GM21423 (cell line): ENCODE data around the gene RHOA.
"Not testable (repeated sequence)": the region's sequence is repeated elsewhere in the genome, so short reads cannot be mapped to it uniquely, and the experiment has no call there.

Experiments
- ATAC-seq: cut with Tn5 transposase; IDR thresholded peaks from one replicate; pipeline ENCODE4 v1.9.1; 2021; ENCODE audit warnings: mild to moderate bottlenecking, moderate library complexity; ENCODE audit not compliant: unreplicated experiment

RHOA gene

DNA sequence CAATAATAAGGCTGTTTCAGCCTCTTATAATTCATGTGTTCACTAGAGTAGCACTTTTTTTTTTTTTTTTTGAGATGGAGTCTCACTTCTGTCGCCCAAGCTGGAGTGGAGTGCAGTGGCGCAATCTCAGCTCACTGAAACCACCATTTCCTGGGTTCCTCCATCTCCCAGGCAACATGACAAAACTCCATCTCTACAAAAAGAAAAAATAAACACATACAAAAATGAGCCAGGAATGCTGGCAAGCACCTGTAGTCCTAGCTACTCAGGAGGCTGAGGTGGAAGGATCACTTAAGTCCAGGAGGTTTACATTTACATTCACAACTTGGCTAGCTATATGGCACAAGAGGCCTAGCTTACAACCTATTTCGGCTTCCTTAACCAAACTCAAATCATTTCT is 78.7 kb downstream of the RHOA start:
- no peak for ATAC-seq

DNA sequence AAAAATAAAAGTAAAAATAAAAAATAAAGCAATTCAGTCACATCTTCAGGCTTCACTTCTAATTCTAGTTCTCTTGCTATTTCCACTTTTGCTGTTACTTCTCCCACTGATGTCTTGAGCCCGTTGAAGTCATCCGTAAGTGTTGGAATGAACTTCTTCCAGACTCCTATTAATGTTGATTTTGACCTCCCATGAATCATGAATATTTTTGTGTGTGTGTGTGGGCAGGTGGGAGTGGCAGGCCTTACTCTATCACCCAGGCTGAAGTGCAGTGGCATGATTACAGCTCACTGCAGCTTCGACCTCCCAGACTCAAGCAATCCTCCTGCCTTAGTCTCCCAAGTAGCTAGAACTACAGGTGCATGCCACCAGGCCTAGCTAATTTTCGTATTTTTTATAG is 82.6 kb downstream of the RHOA start:
- no peak for ATAC-seq

DNA sequence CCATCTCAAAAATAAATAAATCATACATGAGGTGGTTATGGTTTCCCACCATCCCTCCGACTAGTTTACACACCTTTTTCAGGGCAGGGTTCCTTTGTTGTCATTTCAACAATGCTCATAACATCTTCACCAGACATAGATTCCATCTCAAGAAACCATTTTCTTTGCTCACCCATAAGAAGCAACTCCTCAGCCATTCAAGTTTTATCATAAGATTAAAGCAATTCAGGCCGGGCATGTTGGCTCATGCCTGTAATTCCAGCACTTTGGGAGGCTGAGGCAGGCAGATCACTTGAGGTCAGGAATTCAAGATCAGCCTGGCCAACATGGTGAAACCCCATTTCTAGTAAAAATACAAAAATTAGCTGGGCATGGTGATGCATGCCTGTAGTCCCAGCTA is 83.4 kb downstream of the RHOA start:
- not testable (repeated sequence) for ATAC-seq

DNA sequence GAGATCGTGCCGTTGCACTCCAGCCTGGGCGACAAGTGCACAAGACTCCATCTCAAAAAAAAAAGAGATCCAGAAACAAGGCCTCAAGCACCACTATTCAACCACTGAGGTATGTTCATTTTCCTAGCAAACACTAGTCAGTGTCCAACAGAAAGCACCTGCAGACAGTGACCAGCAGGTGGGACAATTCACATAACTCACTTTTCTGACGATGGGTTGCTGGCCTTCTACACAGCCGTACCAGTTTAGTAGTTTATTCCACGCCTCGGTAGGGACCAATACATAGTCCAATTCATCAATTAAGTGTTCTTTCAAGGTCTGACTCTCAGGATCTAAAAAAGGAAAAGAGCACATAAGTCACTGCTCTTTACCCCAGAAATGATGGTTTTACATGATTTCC is 84.3 kb downstream of the RHOA start:
- ATAC-seq = no peak

DNA sequence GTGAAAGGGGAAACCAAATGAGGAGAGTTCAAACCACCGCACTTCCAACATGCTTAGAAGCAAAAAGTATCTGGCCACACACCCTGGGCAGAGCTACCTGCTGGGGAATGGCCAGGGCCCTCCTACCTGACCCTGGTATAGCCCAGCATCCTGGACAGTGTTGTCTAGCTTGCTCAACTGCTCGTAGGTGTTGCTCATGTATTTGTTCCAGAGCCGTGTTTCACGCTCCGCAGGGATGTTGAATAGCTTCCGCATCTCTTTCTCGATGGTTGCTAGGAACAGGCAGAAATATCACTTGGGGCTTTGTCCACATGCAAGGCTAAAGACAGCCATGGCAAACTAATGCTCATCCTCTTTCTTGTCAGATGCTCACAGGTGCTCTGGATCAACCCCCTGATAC is 87.0 kb downstream of the RHOA start:
- ATAC-seq = no peak

DNA sequence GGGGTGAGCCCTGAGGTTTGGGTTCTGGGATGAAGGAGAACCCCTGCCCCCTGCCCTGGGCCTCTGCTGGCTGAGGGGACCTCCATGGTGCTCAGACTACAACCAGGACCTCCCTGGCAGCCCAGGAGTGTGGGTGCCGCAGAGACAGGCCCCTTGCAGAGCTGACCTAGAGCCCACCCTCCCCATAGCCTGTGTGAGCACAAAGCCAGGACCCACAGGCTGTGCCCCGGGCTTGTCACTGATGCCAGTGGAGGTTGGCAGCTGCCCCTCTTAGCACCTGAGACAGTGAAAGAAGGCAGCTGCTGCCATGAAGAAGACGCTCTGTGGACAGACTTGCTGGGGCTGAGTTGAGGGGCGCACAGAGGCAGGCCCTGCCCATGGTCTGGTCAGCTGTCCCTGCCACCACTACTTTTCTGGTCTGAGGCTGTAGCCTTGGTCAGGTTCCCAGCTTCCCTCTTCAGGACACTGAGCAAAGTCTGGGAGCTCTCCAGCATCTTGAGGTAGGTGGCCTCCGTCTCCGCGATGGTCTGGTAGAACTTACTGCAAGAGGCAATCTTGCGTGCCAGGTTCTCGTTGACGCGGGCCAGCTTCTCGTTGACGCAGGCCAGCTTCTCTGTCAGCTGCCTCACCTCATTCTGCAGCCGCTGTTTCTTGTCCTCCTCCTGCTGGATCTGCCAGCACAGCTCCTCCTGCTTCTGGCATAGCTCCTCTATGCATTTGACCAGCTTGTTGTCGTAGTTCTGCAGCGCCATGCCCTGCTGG is 94.9 kb downstream of the RHOA start:
- ATAC-seq = no peak

DNA sequence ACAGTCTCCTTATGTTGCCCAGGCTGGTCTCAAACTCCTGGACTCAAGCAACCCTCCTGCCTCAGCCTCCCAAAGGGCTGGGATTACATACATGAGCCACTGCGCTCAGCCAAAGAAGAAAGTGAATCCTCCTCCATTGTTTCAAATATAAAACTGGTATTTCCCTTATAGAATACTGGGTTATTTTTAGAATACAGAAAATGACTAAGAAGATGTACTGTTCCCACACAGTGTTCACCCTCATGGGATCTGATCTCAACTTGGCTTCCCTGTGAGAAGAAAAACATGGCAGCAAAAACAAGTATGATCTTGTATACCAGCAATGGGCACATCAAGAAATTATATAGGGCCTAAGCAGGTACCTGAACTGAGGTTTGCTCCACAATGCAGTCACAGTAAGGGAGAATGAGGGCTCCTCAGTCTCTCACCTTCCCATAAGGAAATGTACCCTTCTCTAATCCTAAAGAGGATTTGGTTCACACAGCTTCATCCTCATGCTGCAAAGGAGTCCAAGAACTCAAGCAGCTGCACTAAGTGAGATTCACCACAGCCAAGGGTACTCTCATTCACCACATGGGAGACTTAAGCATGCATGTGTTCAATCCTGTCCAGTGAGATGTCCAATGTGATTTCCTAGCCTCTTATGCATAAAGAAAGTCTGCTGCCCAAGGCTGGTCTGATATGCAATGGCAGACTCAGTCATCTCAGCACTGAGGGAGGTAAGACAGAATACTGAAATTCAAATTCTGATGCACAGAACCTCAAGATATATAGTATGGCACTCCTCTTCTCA is 97.7 kb downstream of the RHOA start:
- no peak for ATAC-seq

DNA sequence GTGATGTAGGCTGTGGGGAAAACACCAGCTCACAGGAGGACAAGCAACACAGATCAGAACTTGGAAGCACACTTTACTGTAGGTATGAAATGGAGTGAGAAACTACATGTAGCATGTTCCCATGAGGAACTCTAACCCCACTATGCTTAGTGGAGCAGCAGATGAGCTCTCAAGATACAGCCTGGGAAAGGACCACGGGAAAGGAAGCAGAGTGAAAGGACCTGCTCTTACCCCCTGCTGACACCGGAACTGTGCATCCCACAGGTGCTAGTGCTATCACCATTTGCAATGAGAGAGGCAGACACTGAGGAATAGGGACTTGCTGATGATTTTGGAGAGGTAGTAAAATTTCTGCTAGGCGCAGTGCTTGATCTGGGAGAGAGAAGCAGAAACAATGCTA is 100.5 kb downstream of the RHOA start:
- no peak for ATAC-seq

DNA sequence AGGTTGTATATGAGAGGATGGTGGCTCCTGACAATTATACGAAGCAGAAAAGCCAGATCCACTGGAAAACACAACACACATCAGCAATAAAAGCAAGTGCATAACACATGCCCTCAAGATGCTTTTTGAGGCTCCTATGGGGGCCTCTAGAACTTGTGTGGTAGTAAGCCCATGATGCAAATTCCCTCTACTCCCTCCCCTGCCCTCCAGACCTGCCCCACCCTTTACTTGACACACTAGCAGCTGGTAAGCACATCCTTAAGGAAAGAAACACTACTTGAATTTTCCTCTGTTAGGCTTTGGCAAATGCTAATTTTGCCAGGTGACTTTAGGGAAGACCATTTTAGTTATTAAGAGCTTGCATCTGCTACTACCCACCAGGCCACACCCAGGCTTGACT is 101.1 kb downstream of the RHOA start:
- no peak for ATAC-seq
